ENCODE data around the gene GALK1.

- TF ChIP-seq PATZ1 (CRISPR knock-in tag; IDR thresholded peaks at IDR 0.05; ENCODE audit: borderline replicate concordance) (no peak), GLIS3 (CRISPR knock-in tag; IDR thresholded peaks at IDR 0.05) (no peak)
Measured at GRCh38 chr17:75729351-75729750, 35.6 kb downstream of the GALK1 start.

All from SK-N-SH treated with all-trans-retinoic acid at 6 μM for 48 hours (cell line).